Measurements from ENCODE around the gene LHPP.
"Not testable (repeated sequence)": the region's sequence is repeated elsewhere in the genome, so short reads cannot be mapped to it uniquely, and the experiment has no call there.

LHPP gene

GRCh38 chr10:124535731-124536495, 74.3 kb downstream of the LHPP start:
- DNase-seq (ENCODE audit: low read depth in 2 of 2) = no peak

GRCh38 chr10:124536496-124537050, 75.0 kb downstream of the LHPP start:
- DNase-seq (ENCODE audit: low read depth in 2 of 2) = no peak

GRCh38 chr10:124537166-124537725, 75.6 kb downstream of the LHPP start:
- no peak for DNase-seq (ENCODE audit: low read depth in 2 of 2)

- no peak for DNase-seq (ENCODE audit: low read depth in 2 of 2)
Observed at GRCh38 chr10:124537891-124538290, 76.3 kb downstream of the LHPP start.

- no peak for DNase-seq (ENCODE audit: low read depth in 2 of 2)
Observed at GRCh38 chr10:124538706-124539105, 77.1 kb downstream of the LHPP start.

GRCh38 chr10:124539935-124540641, 78.5 kb downstream of the LHPP start:
- no peak for DNase-seq (ENCODE audit: low read depth in 2 of 2)

GRCh38 chr10:124541076-124541903, 79.7 kb downstream of the LHPP start:
- no peak for DNase-seq (ENCODE audit: low read depth in 2 of 2)

GRCh38 chr10:124542336-124542735, 80.7 kb downstream of the LHPP start:
- DNase-seq (ENCODE audit: low read depth in 2 of 2) = no peak

GRCh38 chr10:124543146-124543545, 81.5 kb downstream of the LHPP start:
- no peak for DNase-seq (ENCODE audit: low read depth in 2 of 2)

GRCh38 chr10:124543971-124544370, 82.3 kb downstream of the LHPP start:
- no peak for DNase-seq (ENCODE audit: low read depth in 2 of 2)

- no peak for DNase-seq (ENCODE audit: low read depth in 2 of 2)
Observed at GRCh38 chr10:124544711-124545110, 83.1 kb downstream of the LHPP start.

GRCh38 chr10:124545351-124546054, 83.9 kb downstream of the LHPP start:
- no peak for DNase-seq (ENCODE audit: low read depth in 2 of 2)

GRCh38 chr10:124546055-124546369, 84.4 kb downstream of the LHPP start:
- no peak for DNase-seq (ENCODE audit: low read depth in 2 of 2)

GRCh38 chr10:124546957-124547646, 85.5 kb downstream of the LHPP start:
- no peak for DNase-seq (ENCODE audit: low read depth in 2 of 2)

- no peak for DNase-seq (ENCODE audit: low read depth in 2 of 2)
Observed at GRCh38 chr10:124547647-124548168, 86.1 kb downstream of the LHPP start.

- not testable (repeated sequence) for DNase-seq (ENCODE audit: low read depth in 2 of 2)
Observed at GRCh38 chr10:124549171-124549570, 87.5 kb downstream of the LHPP start.

- DNase-seq (ENCODE audit: low read depth in 2 of 2) = no peak
Observed at GRCh38 chr10:124550293-124551034, 88.8 kb downstream of the LHPP start.

- DNase-seq (ENCODE audit: low read depth in 2 of 2) = no peak
Observed at GRCh38 chr10:124551097-124551496, 89.5 kb downstream of the LHPP start.

GRCh38 chr10:124551755-124552154, 90.1 kb downstream of the LHPP start:
- DNase-seq (ENCODE audit: low read depth in 2 of 2) = no peak

Measured in fibroblast of skin of left biceps (primary cell).